ENCODE results near the gene CCR5AS.

Gene CCR5AS

GRCh38 chr3:46375814-46376213 lies 31.1 kb downstream of the CCR5AS start:
- no peak for DNase-seq (ENCODE audit: low spot score)
- no peak for ATAC-seq (ENCODE audit: low FRiP score)
- TF ChIP-seq CTCF (IDR thresholded peaks at IDR 0.05): no peak

- no peak for DNase-seq (ENCODE audit: low spot score)
- no peak for TF ChIP-seq CTCF (IDR thresholded peaks at IDR 0.05)
- ATAC-seq (ENCODE audit: low FRiP score): no peak
Measured at GRCh38 chr3:46375218-46375617, 31.6 kb downstream of the CCR5AS start.

GRCh38 chr3:46374755-46375154 lies 32.1 kb downstream of the CCR5AS start:
- no peak for TF ChIP-seq CTCF (IDR thresholded peaks at IDR 0.05)
- no peak for DNase-seq (ENCODE audit: low spot score)
- no peak for ATAC-seq (ENCODE audit: low FRiP score)

GRCh38 chr3:46372492-46373359 lies 34.1 kb downstream of the CCR5AS start:
- DNase-seq (ENCODE audit: low spot score): no peak
- no peak for TF ChIP-seq CTCF (IDR thresholded peaks at IDR 0.05)
- no peak for ATAC-seq (ENCODE audit: low FRiP score)

GRCh38 chr3:46371519-46372340 lies 35.1 kb downstream of the CCR5AS start:
- no peak for TF ChIP-seq CTCF (IDR thresholded peaks at IDR 0.05)
- no peak for DNase-seq (ENCODE audit: low spot score)
- no peak for ATAC-seq (ENCODE audit: low FRiP score)

GRCh38 chr3:46370839-46371518 lies 35.9 kb downstream of the CCR5AS start, which contains the start of gene CCR5:
Gene CCR5 (plus strand): TSS chr3:46370946. CDS start chr3:46372903, 1,957 bp downstream.
- DNase-seq (ENCODE audit: low spot score) (no peak), ATAC-seq (ENCODE audit: low FRiP score) (peak; percentile 69)
- no peak for TF ChIP-seq CTCF (IDR thresholded peaks at IDR 0.05)
